Spleen (tissue), 7 donors: ENCODE data around the gene HSPB6.

Source experiments
- POLR2A ChIP-seq, 3 donors: fragments of 450-650 bp; IDR thresholded peaks; one replicate each; pipeline ENCODE4 v1.5.1; 2017; ENCODE audit warnings: antibody characterized with exemption in 3 of 3, mild to moderate bottlenecking in 1 of 3
- POLR2AphosphoS5 ChIP-seq, 3 donors: sonication (generic); formaldehyde crosslinking; IDR thresholded peaks; one replicate each; pipeline ENCODE4 v1.5.1; 2017; ENCODE audit warnings: antibody characterized with exemption in 3 of 3
- TF ChIP-seq, protein P1 (sequence below), 11 experiments: fragments of 200-600 bp in 7 of 11; fragments of 450-650 bp in 4 of 11; sonication (generic) in 4 of 11; IDR thresholded peaks in 8 of 11; conservative IDR thresholded peaks in 3 of 11; 1 replicate in 7 of 11; 2 replicates in 4 of 11; pipeline versions ENCODE4 v1.4.0 to v1.8.0; 2016 to 2021; ENCODE audit warnings: antibody characterized with exemption in 11 of 11, inconsistent platforms in 4 of 11, mild to moderate bottlenecking in 1 of 11
- donor health status: DM: no; HTN: no; CAD: no; lungs with moderate emphysema.
- donor health status: DM: no; HTN: no; CAD: no.
- donor health status: DM: no; HTN: no; CAD: no.

DNA sequence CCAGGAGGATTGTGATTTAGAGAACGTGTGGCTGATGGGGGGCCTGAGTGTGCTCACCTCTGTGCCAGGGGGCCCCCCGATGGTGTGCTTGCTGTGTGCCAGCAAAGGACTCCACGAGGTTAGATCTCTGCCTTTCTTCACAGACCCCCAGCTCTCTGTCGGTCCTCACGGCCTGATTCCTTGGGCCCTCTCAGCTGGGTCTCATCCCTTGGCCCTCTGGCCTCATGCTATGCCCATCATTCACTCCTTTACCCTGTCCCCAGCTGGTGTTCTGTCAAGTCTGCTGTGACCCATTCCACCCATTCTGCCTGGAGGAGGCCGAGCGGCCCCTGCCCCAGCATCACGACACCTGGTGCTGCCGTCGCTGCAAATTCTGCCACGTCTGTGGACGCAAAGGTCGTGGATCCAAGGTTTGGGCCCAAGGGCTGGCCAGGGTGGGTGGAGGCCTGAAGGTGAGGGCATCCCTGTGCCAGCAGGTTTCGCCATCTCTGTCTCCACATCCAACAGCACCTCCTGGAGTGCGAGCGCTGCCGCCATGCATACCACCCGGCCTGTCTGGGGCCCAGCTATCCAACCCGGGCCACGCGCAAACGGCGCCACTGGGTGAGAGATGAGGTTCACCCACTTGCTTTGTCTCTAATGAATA, 31.5 kb downstream of the HSPB6 start:
- TF ChIP-seq, protein P1, sequence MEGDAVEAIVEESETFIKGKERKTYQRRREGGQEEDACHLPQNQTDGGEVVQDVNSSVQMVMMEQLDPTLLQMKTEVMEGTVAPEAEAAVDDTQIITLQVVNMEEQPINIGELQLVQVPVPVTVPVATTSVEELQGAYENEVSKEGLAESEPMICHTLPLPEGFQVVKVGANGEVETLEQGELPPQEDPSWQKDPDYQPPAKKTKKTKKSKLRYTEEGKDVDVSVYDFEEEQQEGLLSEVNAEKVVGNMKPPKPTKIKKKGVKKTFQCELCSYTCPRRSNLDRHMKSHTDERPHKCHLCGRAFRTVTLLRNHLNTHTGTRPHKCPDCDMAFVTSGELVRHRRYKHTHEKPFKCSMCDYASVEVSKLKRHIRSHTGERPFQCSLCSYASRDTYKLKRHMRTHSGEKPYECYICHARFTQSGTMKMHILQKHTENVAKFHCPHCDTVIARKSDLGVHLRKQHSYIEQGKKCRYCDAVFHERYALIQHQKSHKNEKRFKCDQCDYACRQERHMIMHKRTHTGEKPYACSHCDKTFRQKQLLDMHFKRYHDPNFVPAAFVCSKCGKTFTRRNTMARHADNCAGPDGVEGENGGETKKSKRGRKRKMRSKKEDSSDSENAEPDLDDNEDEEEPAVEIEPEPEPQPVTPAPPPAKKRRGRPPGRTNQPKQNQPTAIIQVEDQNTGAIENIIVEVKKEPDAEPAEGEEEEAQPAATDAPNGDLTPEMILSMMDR (IDR thresholded peaks at IDR 0.05 in 8 of 11, conservative IDR thresholded peaks at IDR 0.05 in 3 of 11) = no peak
- TF ChIP-seq POLR2A (IDR thresholded peaks at IDR 0.05) = no peak
- TF ChIP-seq POLR2AphosphoS5 (IDR thresholded peaks at IDR 0.05) = peak in 1 of 3 donors; percentile 47
